Stimulated activated effector memory CD8-positive, alpha-beta T cell treated with anti-CD3 and anti-CD28 coated beads, Interleukin-12 subunit alpha, Interleukin-12 subunit beta, amount 100 ng/mL, for 72 hours (primary cell): ENCODE measurements around the gene SMIM10L2A.
"Not testable (repeated sequence)": the region's sequence is repeated elsewhere in the genome, so short reads cannot be mapped to it uniquely, and the experiment has no call there.

Source experiments
- ATAC-seq: fragments of 150-1000 bp; cut with Tn5 transposase; 2 replicates; pipeline ENCODE4 v1.10.0; 2021
- DNase-seq, 2 donors: peaks; one replicate each; pipeline ENCODE4 v3.0.0; 2021 to 2022; ENCODE audit warnings: low spot score in 2 of 2
- H3K27ac Mint-ChIP-seq: one replicate; pipeline ENCODE4 v1.8.0; 2022; ENCODE audit warnings: mild to moderate bottlenecking, mixed read lengths
- H3K36me3 Mint-ChIP-seq: one replicate; pipeline ENCODE4 v1.8.0; 2022; ENCODE audit warnings: mild to moderate bottlenecking, mixed read lengths
- H3K4me1 Mint-ChIP-seq: one replicate; pipeline ENCODE4 v1.8.0; 2022; ENCODE audit warnings: mixed read lengths
- H3K4me3 Mint-ChIP-seq: one replicate; pipeline ENCODE4 v1.8.0; 2022; ENCODE audit warnings: mild to moderate bottlenecking, mixed read lengths
- H3K9me3 Mint-ChIP-seq: one replicate; pipeline ENCODE4 v1.8.0; 2022; ENCODE audit warnings: mixed read lengths

SMIM10L2A gene

GRCh38 chrX:135421932-135422809 is at the start of gene SMIM10L2A:
Gene SMIM10L2A, plus strand, starts transcription at chrX:135421944. Its CDS starts 188 bp downstream, at chrX:135422132.
- ATAC-seq (peak; percentile 67), DNase-seq (no peak)
- H3K9me3 Mint-ChIP-seq, result no peaks in the 10 kb centered on the region
- H3K4me1 Mint-ChIP-seq, result no peaks in the 10 kb centered on the region
- no peak within 1 kb of the TSS for H3K27ac Mint-ChIP-seq
- peak within 1 kb of the TSS; percentile 51 for H3K4me3 Mint-ChIP-seq
- H3K36me3 Mint-ChIP-seq, result no peaks in the 10 kb centered on the region

- no peak overlapping the region for H3K4me3 Mint-ChIP-seq
- DNase-seq, result no peak
- H3K4me1 Mint-ChIP-seq, result no peaks in the 10 kb centered on the region
- ATAC-seq, result no peak
- H3K36me3 Mint-ChIP-seq, result no peaks in the 10 kb centered on the region
- no peak overlapping the region for H3K27ac Mint-ChIP-seq
- no peaks in the 10 kb centered on the region for H3K9me3 Mint-ChIP-seq
Measured at GRCh38 chrX:135373357-135373756, 48.4 kb upstream of the SMIM10L2A start.

GRCh38 chrX:135382260-135382659 is 39.5 kb upstream of the SMIM10L2A start:
- Mint-ChIP-seq H3K36me3 (no peaks in the 10 kb centered on the region), H3K4me3 (no peak overlapping the region), H3K4me1 (peaks cover 16% of the 10 kb centered on the region), H3K9me3 (no peaks in the 10 kb centered on the region), H3K27ac (no peak overlapping the region)
- no peak for DNase-seq
- ATAC-seq, result no peak

- no peak for ATAC-seq
- no peaks in the 10 kb centered on the region for H3K36me3 Mint-ChIP-seq
- H3K4me1 Mint-ChIP-seq, result peaks cover 16% of the 10 kb centered on the region
- DNase-seq, result no peak
- peak overlapping the region; percentile 43 for H3K27ac Mint-ChIP-seq
- H3K4me3 Mint-ChIP-seq, result peak overlapping the region; percentile 33
- H3K9me3 Mint-ChIP-seq, result no peaks in the 10 kb centered on the region
Measured at GRCh38 chrX:135383249-135383648, 38.5 kb upstream of the SMIM10L2A start.

- peak; percentile 95 for ATAC-seq
- H3K27ac Mint-ChIP-seq, result no peak overlapping the region
Measured at GRCh38 chrX:135384161-135384836, 37.4 kb upstream of the SMIM10L2A start.

GRCh38 chrX:135388841-135389240 is 32.9 kb upstream of the SMIM10L2A start:
- no peak for DNase-seq
- H3K4me1 Mint-ChIP-seq, result peaks cover 8% of the 10 kb centered on the region
- ATAC-seq, result no peak
- H3K36me3 Mint-ChIP-seq, result no peaks in the 10 kb centered on the region
- no peak overlapping the region for H3K4me3 Mint-ChIP-seq
- H3K27ac Mint-ChIP-seq, result no peak overlapping the region
- H3K9me3 Mint-ChIP-seq, result no peaks in the 10 kb centered on the region

More at GRCh38 chrX:135384161-135384836, 37.4 kb upstream of the SMIM10L2A start:
- Mint-ChIP-seq H3K36me3 (no peaks in the 10 kb centered on the region), H3K4me3 (peak overlapping the region; percentile 33), H3K9me3 (no peaks in the 10 kb centered on the region), H3K4me1 (peaks cover 16% of the 10 kb centered on the region)
- peak in 1 of 2 donors; percentile 49 for DNase-seq

GRCh38 chrX:135389243-135389642 is 32.5 kb upstream of the SMIM10L2A start:
- Mint-ChIP-seq H3K4me1 (peaks cover 8% of the 10 kb centered on the region), H3K36me3 (no peaks in the 10 kb centered on the region), H3K9me3 (no peaks in the 10 kb centered on the region), H3K27ac (no peak overlapping the region), H3K4me3 (no peak overlapping the region)
- DNase-seq (no peak), ATAC-seq (no peak)

GRCh38 chrX:135389717-135390116 is 32.0 kb upstream of the SMIM10L2A start:
- ATAC-seq, result no peak
- H3K27ac Mint-ChIP-seq, result no peak overlapping the region
- H3K4me3 Mint-ChIP-seq, result no peak overlapping the region
- H3K9me3 Mint-ChIP-seq, result no peaks in the 10 kb centered on the region
- no peak for DNase-seq
- H3K4me1 Mint-ChIP-seq, result peaks cover 8% of the 10 kb centered on the region
- H3K36me3 Mint-ChIP-seq, result no peaks in the 10 kb centered on the region

- no peak overlapping the region for H3K4me3 Mint-ChIP-seq
- no peak overlapping the region for H3K27ac Mint-ChIP-seq
- DNase-seq, result no peak
- peaks cover 8% of the 10 kb centered on the region for H3K4me1 Mint-ChIP-seq
- H3K9me3 Mint-ChIP-seq, result no peaks in the 10 kb centered on the region
- no peak for ATAC-seq
- H3K36me3 Mint-ChIP-seq, result no peaks in the 10 kb centered on the region
Measured at GRCh38 chrX:135391734-135392133, 30.0 kb upstream of the SMIM10L2A start.

GRCh38 chrX:135393051-135393450 is 28.7 kb upstream of the SMIM10L2A start:
- H3K9me3 Mint-ChIP-seq, result no peaks in the 10 kb centered on the region
- no peak for DNase-seq
- no peak overlapping the region for H3K4me3 Mint-ChIP-seq
- no peaks in the 10 kb centered on the region for H3K36me3 Mint-ChIP-seq
- peaks cover 8% of the 10 kb centered on the region for H3K4me1 Mint-ChIP-seq
- no peak for ATAC-seq
- H3K27ac Mint-ChIP-seq, result no peak overlapping the region

GRCh38 chrX:135395064-135395463 is 26.7 kb upstream of the SMIM10L2A start:
- H3K4me1 Mint-ChIP-seq, result no peaks in the 10 kb centered on the region

GRCh38 chrX:135396109-135396508 is 25.6 kb upstream of the SMIM10L2A start:
- H3K4me3 Mint-ChIP-seq, result no peak overlapping the region
- ATAC-seq, result peak; percentile 36
- H3K36me3 Mint-ChIP-seq, result no peaks in the 10 kb centered on the region
- no peak for DNase-seq
- no peak overlapping the region for H3K27ac Mint-ChIP-seq
- H3K4me1 Mint-ChIP-seq, result no peaks in the 10 kb centered on the region
- H3K9me3 Mint-ChIP-seq, result no peaks in the 10 kb centered on the region

More at GRCh38 chrX:135395064-135395463, 26.7 kb upstream of the SMIM10L2A start:
- H3K4me3 Mint-ChIP-seq, result no peak overlapping the region
- H3K9me3 Mint-ChIP-seq, result no peaks in the 10 kb centered on the region
- no peak overlapping the region for H3K27ac Mint-ChIP-seq
- DNase-seq (no peak), ATAC-seq (no peak)
- no peaks in the 10 kb centered on the region for H3K36me3 Mint-ChIP-seq

- Mint-ChIP-seq H3K27ac (no peak overlapping the region), H3K36me3 (no peaks in the 10 kb centered on the region), H3K4me3 (no peak overlapping the region), H3K9me3 (no peaks in the 10 kb centered on the region), H3K4me1 (no peaks in the 10 kb centered on the region)
- no peak for ATAC-seq
- DNase-seq, result no peak
Measured at GRCh38 chrX:135396566-135396965, 25.2 kb upstream of the SMIM10L2A start.

GRCh38 chrX:135397652-135398051 is 24.1 kb upstream of the SMIM10L2A start:
- Mint-ChIP-seq H3K9me3 (no peaks in the 10 kb centered on the region), H3K36me3 (no peaks in the 10 kb centered on the region), H3K27ac (no peak overlapping the region), H3K4me1 (peaks cover under 1% of the 10 kb centered on the region), H3K4me3 (no peak overlapping the region)
- DNase-seq (no peak), ATAC-seq (no peak)

GRCh38 chrX:135403374-135403773 is 18.4 kb upstream of the SMIM10L2A start:
- ATAC-seq (no peak), DNase-seq (no peak)
- H3K9me3 Mint-ChIP-seq, result no peaks in the 10 kb centered on the region
- H3K36me3 Mint-ChIP-seq, result no peaks in the 10 kb centered on the region
- H3K4me1 Mint-ChIP-seq, result peaks cover 12% of the 10 kb centered on the region
- peak overlapping the region; percentile 15 for H3K27ac Mint-ChIP-seq
- H3K4me3 Mint-ChIP-seq, result no peak overlapping the region

GRCh38 chrX:135406428-135406827 is 15.3 kb upstream of the SMIM10L2A start:
- not testable (repeated sequence) for DNase-seq, H3K4me3 Mint-ChIP-seq, H3K9me3 Mint-ChIP-seq, H3K27ac Mint-ChIP-seq, H3K36me3 Mint-ChIP-seq, ATAC-seq
- peaks cover 12% of the 10 kb centered on the region for H3K4me1 Mint-ChIP-seq
